ENCODE measurements around the gene ARL6.

Gene ARL6, protein sequence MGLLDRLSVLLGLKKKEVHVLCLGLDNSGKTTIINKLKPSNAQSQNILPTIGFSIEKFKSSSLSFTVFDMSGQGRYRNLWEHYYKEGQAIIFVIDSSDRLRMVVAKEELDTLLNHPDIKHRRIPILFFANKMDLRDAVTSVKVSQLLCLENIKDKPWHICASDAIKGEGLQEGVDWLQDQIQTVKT

DNA sequence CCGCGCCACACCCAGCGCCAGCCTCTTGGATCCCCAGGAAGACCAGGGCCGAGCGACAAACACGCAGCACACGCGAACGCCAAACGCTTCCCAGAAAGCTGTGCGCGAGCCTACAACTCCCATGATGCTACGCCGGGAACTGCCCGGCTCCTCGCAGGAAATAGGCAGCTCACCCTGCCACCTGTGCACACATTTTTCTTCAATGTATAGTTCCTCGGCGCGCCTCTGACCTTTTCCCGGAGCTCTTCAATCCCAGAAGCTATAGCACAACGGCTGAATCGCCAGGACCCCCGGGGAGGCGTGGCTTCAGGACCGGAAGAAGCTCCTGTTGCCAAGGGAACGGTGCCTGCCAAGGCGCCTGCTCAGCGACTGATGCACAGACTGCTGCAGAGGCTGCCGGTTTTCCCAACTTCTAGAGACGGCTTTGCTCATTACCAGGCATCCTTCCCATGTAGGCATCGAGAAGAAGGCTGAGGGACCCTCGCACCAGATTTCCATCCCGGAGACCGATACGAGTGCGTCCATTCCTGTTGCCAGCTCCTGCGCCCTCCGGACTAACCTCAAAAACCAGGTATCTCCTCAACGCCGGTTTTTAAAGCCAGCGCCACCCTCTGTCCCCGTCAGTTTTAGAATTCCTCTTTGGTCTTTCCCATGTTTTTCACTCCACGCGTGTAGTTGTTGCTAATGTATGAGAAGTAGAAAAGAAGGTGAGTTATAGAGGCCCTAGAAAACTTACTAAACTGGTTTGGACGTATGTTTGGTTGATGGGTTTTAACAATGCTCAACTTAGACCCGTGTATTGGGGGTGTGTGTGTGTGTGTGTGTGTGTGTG, at the start of gene ARL6:
Gene ARL6, plus strand, starts transcription at position 352 of the 832 bp plus-strand sequence. CDS start 3,350 bp downstream, outside the sequence.
- peak; percentile 50 for DNase-seq (ENCODE audit: low read depth)

DNA sequence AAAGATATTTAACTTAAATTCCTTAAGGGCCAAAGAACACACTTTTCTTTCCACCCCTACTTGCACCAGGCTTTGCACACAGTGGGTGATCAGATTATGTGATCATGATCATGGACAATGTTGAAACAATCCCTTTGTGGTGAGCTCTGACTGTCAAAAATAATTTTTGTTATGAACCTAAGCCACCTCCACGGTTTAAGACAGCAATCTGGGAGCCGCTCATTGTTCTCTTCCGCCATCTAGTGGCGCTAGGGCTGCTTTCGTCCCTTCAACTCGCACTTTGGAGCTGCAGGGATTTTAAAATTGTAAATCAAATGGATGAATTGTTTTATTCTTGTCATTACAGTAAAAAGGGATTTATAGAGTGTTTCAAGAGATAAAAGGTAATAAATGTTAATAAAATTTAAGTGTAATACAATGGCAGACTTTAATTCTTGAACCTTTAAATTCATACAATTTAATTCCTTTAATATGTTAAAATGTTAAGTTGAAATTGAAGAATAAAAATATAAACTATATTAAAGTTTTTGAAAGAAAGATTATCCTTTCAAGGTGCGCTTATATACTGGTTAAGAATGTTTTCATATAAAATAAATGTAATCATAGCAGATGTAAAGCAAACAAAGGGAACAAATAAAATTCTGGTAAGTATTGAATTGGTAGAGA, 45.3 kb upstream of the ARL6 start:
- peak; percentile 35 for DNase-seq (ENCODE audit: low read depth)

GRCh38 chr3:97720417-97720816, 44.1 kb upstream of the ARL6 start:
- DNase-seq (ENCODE audit: low read depth), result no peak

DNA sequence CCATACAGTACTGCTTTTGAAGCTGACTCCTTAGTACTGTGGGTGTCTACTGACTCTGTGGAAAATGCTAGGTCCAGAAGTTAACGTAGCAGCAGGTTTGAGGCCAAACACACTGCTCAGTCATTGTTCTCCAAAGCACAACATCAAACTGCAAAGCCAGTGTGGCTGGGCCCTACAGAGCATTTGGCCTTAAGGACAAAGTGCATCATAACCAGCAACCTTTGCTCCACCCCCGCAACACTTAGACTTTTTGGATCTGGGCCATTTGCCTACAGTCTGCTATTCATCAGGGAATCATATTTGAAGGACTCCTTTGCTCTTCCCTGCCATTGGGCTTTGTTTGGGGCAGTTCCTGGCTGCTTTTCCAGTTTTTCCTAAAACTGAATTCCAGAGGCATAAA, 43.1 kb upstream of the ARL6 start:
- DNase-seq (ENCODE audit: low read depth), result no peak

- DNase-seq (ENCODE audit: low read depth), result no peak
Observed at GRCh38 chr3:97736928-97737327, 27.6 kb upstream of the ARL6 start.

DNA sequence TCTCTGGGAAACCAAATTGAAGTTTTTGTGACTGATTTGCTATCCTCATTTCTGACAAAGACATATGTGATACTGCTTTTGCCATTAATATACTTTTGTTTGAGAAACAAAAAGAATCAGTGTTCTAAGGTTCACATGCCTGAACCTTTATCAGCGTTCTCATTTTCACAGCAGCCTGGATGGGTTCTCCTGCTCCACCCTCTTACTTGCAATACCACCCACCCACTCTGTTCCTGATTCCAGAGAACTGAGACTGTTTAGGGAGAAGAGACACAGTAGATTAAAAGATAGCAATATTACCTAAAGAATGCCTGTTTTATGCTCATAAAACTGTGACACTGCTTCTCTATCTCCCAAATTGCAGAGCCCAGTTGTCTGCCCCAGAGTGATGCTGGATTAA, 25.8 kb upstream of the ARL6 start:
- no peak for DNase-seq (ENCODE audit: low read depth)

GRCh38 chr3:97742036-97742435, 22.5 kb upstream of the ARL6 start:
- DNase-seq (ENCODE audit: low read depth), result no peak

DNA sequence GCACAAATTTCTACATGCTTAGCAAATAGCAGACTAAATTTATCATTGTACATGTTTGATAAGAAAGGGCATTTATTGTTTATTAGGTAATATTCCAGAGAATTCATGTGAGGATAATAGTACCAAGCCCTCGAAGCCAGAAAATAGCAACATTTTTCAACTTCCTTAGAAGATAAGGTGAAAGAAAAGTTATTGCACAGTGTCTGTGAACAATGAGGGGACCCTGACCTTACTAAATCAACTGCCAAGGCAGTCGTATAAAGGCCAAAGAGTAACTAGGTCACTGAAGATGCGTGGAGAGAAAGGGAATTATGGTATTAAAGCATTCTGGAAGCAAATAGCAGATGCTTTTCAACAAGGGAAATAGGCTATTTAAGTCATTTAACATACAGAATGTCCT, 20.3 kb upstream of the ARL6 start:
- DNase-seq (ENCODE audit: low read depth), result no peak

- DNase-seq (ENCODE audit: low read depth), result no peak
Observed at GRCh38 chr3:97763586-97764406, 762 bp upstream of the ARL6 start.

- DNase-seq (ENCODE audit: low read depth), result no peak
Observed at GRCh38 chr3:97765336-97765735, 778 bp downstream of the ARL6 start.

GRCh38 chr3:97772926-97773325, 8.4 kb downstream of the ARL6 start:
- no peak for DNase-seq (ENCODE audit: low read depth)

DNA sequence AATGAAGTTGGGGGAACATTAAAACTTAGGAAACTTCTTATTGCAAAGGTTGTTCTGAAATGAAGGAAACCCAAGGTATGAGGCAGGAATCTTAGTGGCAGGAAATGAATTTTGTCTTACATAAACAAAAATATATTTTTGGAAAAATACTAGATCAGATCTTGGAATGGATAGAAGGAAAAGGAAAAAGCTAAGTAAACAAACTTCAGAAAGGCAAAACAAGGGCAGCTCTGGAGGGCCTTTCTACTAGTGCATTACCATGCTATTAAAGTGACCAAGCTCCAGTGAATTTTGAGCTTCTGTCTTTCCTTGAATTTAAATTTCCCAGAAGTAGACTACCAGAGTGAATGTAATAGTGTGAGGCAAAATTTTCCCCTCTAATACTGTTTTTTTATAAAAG, 13.6 kb downstream of the ARL6 start:
- DNase-seq (ENCODE audit: low read depth), result no peak

GRCh38 chr3:97793420-97794019, 29.0 kb downstream of the ARL6 start:
- DNase-seq (ENCODE audit: low read depth), result no peak

- DNase-seq (ENCODE audit: low read depth), result no peak
Observed at GRCh38 chr3:97795951-97796350, 31.4 kb downstream of the ARL6 start.

DNA sequence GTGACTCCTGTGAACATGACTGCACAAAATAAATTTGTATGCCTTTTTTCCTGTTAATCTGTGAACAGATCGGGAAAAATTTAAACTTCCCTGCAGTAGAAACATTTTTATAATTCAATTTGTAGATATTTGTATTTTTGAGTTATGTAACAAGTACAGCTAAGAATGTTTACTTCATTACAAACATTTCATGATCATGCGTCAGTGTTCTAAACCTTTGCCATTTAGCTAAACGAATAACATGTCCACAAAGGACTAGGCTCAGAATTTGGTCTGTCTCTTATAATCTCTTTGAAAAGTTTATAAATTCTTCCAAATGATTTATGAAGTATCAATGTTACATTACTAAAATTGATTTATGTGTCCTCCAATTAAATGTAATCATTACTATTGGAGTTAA, 39.9 kb downstream of the ARL6 start:
- DNase-seq (ENCODE audit: low read depth), result no peak

- DNase-seq (ENCODE audit: low read depth), result no peak
Observed at GRCh38 chr3:97810779-97811390, 46.3 kb downstream of the ARL6 start.

DNA sequence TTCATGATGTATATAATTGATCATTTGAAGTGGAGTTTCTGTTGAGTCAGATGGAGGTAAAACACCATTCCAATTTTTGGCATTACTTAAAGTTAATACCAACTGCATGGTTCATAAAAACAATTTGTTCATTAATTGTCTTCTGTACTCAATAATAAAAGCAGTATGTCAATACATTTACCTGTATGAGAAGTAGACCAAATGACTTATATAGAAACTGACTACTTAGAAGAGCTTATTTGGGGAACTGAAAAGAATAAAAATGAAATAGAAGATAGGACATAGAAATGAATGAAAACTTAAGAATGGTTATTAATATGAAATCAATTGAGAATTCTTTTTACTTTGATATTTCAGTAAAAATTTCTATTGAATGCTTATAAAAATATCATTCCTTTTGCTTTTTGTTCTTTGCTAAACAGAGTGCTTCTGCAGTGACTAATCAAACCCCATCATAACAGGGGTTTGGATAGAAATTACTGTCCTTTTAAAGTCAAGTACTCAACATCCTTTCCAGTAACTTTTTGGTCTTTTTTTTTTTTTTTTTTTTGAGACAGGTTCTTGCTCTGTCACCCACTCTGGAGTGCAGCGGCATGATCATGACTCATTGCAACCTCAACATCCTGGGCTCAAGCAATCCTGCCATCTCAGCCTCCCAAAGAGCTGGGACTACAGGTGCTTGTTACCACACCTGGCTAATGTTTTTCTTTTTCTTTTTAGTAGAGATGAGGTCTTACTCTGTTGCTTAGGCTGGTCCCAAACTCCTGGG, 50.8 kb downstream of the ARL6 start:
- peak; percentile 21 for DNase-seq (ENCODE audit: low read depth)

- no peak for DNase-seq (ENCODE audit: low read depth)
Observed at GRCh38 chr3:97816811-97817210, 52.3 kb downstream of the ARL6 start.

DNA sequence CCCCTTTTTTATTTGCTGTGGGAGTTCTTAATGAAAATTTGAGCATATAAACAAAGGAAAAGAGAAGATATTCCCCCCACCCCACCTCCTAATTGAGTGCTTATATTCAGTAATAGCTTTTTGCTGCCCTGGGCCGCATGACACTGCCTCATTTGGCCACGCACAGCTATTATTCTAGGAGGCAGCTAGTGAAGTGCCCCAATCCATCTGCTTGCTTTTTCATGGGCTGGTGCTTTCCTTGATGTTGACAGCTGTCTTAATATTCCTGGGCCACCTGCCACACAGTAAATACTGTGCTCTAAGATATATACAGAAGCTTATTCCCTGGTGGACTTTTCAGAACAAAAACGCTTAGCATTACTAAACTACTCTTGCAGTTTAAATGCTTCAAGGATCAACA, 53.4 kb downstream of the ARL6 start:
- DNase-seq (ENCODE audit: low read depth), result no peak

- DNase-seq (ENCODE audit: low read depth), result no peak
Observed at GRCh38 chr3:97820780-97821179, 56.2 kb downstream of the ARL6 start.

All from activated T-helper 9 cell treated with anti-CD3 and anti-CD28 coated beads, Interleukin-2, amount 50 U/mL, for 16 hours (primary cell).